ENCODE measurements around the gene HGF.

DNA sequence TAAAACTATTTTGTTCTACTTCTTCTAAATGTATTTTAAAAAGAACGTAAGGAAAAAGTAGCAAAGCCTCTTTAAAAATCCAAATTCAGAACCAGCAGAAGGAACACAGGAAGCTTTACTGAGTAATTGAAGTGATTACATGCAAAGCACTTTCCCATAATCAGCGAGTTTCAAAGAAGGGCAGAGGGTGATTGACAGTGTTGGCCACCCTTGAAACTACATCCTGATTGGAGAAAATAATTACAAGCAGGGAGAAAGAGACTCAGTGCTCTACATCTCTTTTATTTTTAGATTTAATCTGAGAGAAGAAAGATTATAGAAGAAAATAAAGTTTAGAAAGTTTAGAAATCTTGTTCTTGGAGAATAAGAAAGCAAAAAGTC lies 20.3 kb upstream of the HGF start:
- TF ChIP-seq, protein P1, sequence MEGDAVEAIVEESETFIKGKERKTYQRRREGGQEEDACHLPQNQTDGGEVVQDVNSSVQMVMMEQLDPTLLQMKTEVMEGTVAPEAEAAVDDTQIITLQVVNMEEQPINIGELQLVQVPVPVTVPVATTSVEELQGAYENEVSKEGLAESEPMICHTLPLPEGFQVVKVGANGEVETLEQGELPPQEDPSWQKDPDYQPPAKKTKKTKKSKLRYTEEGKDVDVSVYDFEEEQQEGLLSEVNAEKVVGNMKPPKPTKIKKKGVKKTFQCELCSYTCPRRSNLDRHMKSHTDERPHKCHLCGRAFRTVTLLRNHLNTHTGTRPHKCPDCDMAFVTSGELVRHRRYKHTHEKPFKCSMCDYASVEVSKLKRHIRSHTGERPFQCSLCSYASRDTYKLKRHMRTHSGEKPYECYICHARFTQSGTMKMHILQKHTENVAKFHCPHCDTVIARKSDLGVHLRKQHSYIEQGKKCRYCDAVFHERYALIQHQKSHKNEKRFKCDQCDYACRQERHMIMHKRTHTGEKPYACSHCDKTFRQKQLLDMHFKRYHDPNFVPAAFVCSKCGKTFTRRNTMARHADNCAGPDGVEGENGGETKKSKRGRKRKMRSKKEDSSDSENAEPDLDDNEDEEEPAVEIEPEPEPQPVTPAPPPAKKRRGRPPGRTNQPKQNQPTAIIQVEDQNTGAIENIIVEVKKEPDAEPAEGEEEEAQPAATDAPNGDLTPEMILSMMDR (IDR thresholded peaks at IDR 0.05), result no peak
- no peak for TF ChIP-seq POLR2A (IDR thresholded peaks at IDR 0.05)

Measured in stomach (tissue), 4 donors.